Measurements from ENCODE around the gene POFUT2.

The POFUT2 gene

DNA sequence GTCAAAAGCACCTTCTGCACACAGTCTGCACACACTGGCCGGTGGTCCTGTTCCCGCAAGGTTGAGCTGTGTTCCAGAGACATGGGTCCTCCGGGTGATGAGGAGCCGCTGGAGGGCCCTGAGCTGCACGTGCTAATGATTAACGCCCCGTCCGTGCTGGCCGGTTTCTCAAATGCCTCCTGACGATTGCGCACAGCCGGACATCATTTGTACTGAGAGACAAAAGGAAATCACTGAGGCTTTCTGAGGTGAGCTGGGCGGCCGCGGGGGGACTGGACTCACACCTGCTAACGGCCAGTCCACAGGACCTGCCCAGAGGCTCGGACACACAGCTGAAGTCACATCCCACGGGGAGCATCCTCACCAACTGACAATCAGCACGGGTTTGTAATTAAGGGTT, 29.2 kb downstream of the POFUT2 start:
- no CpG with 5 or more reads among the region's 19 CpGs for WGBS (ENCODE audit: extremely low coverage, insufficient coverage, low lambda C conversion rate)
- Histone ChIP-seq H4K8ac (ENCODE audit: low read depth, low read length) (no peak overlapping the region), H3K4me2 (ENCODE audit: low read length) (no peak overlapping the region), H3K36me3 (ENCODE audit: control insufficient read depth, insufficient read depth, low read length) (peaks cover under 1% of the 10 kb centered on the region), H2BK15ac (replicated peaks; ENCODE audit: low read depth) (no peak overlapping the region), H2BK120ac (ENCODE audit: low read depth, low read length) (no peak overlapping the region), H4K5ac (ENCODE audit: low read length) (no peak overlapping the region), H2BK5ac (ENCODE audit: low read length) (no peak overlapping the region), H3K79me1 (ENCODE audit: low read length) (no peaks in the 10 kb centered on the region), H3K4me3 (ENCODE audit: low read length) (no peak overlapping the region), H3K18ac (ENCODE audit: low read length) (no peak overlapping the region), H3K4ac (ENCODE audit: low read depth, low read length) (no peak overlapping the region), H3K23ac (ENCODE audit: low read length) (no peak overlapping the region), H2AK5ac (ENCODE audit: low read length) (no peak overlapping the region), H3K56ac (ENCODE audit: low read length) (no peak overlapping the region), H3K9ac (ENCODE audit: low read length) (no peak overlapping the region), H3K4me1 (ENCODE audit: control insufficient read depth, low read depth, low read length) (no peaks in the 10 kb centered on the region), H3K79me2 (ENCODE audit: control insufficient read depth, insufficient read depth, low read length) (no peaks in the 10 kb centered on the region), H3K27me3 (ENCODE audit: insufficient read depth, low read length, poor library complexity) (no peaks in the 10 kb centered on the region), H3K27ac (ENCODE audit: low read depth, low read length) (no peak overlapping the region)
- no peak for DNase-seq

DNA sequence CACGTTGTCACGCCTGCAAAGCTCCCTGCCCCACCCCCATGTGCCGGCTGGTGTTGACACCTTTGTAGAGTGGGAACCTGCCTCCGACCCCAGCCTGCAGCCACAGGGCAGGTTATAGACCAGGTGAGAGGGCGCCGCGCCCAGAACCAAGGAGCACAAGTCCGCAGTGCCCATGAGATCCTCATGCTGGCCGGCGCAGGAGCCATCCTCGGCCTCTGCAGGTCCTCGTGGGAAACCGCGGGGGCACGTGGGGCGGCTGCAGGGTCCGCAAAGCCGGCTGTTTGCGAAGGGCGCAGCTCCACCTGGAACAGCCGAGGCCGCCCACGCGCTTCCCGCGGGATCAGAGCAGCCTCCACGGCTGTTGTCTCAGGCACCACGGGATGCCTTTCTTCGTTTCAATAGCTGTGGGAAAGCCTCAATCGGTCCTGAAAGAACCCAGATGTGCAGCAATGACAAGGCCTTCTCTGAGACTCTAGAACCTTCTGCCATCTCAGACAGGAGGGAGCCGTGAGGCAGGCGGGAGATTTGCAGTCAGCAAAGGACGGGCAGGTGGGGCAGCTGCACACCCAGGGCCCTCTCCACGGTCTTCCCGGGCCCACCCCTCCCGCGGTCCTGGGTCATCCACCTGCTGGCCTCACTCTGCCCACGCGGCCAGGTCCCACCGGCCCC, 29.9 kb downstream of the POFUT2 start:
- H3K36me3 ChIP-seq (ENCODE audit: control insufficient read depth, insufficient read depth, low read length): no peaks in the 10 kb centered on the region
- DNase-seq: no peak
- H4K8ac ChIP-seq (ENCODE audit: low read depth, low read length): no peak overlapping the region
- no peak overlapping the region for H3K56ac ChIP-seq (ENCODE audit: low read length)
- no peaks in the 10 kb centered on the region for H3K79me1 ChIP-seq (ENCODE audit: low read length)
- H3K4me3 ChIP-seq (ENCODE audit: low read length): no peak overlapping the region
- no peak overlapping the region for H3K23ac ChIP-seq (ENCODE audit: low read length)
- H3K27me3 ChIP-seq (ENCODE audit: insufficient read depth, low read length, poor library complexity): no peaks in the 10 kb centered on the region
- H3K4me2 ChIP-seq (ENCODE audit: low read length): no peak overlapping the region
- H3K4me1 ChIP-seq (ENCODE audit: control insufficient read depth, low read depth, low read length): no peaks in the 10 kb centered on the region
- H2BK15ac ChIP-seq (replicated peaks; ENCODE audit: low read depth): no peak overlapping the region
- no peak overlapping the region for H3K9ac ChIP-seq (ENCODE audit: low read length)
- H3K27ac ChIP-seq (ENCODE audit: low read depth, low read length): no peak overlapping the region
- H2BK120ac ChIP-seq (ENCODE audit: low read depth, low read length): no peak overlapping the region
- H4K5ac ChIP-seq (ENCODE audit: low read length): no peak overlapping the region
- no peak overlapping the region for H2BK5ac ChIP-seq (ENCODE audit: low read length)
- no CpG with 5 or more reads among the region's 40 CpGs for WGBS (ENCODE audit: extremely low coverage, insufficient coverage, low lambda C conversion rate)
- H3K4ac ChIP-seq (ENCODE audit: low read depth, low read length): no peak overlapping the region
- no peaks in the 10 kb centered on the region for H3K79me2 ChIP-seq (ENCODE audit: control insufficient read depth, insufficient read depth, low read length)
- no peak overlapping the region for H3K18ac ChIP-seq (ENCODE audit: low read length)
- H2AK5ac ChIP-seq (ENCODE audit: low read length): no peak overlapping the region

DNA sequence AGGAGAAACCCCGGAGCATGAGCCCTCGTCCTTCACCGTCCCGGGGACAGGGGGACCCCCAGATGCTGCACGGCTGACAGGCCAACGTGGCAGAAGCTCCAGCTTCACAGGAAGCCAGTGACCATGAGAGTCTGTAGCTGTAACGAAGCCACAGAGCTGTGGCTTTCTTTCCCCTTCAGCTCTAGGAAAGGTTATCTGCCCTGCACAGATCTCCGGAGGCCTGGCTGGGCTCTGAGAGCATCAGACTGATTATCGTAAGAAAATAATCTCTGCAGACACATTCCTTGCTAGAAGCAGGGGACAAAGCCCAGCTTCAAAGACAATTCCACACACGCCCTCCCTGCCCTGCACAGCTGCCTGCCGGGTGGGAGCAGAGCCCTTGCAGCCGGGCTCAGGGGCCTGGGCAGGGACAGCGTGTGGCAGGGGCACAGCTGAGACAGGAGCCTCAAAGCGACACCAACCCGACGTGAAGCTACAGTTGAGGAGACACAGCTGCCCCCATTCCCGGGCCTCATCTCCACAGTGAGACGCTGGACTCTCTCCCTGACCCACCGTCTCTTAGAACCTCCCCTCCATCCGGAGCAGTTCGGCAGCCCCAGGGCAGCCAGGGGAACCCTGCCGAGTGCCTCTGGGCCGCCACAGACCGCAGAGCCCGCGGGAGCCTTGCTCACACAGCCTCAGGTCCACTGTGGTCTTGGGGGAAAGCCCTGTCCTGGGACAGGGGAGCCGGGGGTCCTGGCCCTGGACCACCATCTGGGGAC, 30.6 kb downstream of the POFUT2 start:
- Histone ChIP-seq H3K4ac (ENCODE audit: low read depth, low read length) (no peak overlapping the region), H3K79me2 (ENCODE audit: control insufficient read depth, insufficient read depth, low read length) (no peaks in the 10 kb centered on the region), H3K27ac (ENCODE audit: low read depth, low read length) (no peak overlapping the region), H3K79me1 (ENCODE audit: low read length) (no peaks in the 10 kb centered on the region), H4K8ac (ENCODE audit: low read depth, low read length) (no peak overlapping the region), H3K9ac (ENCODE audit: low read length) (no peak overlapping the region), H2AK5ac (ENCODE audit: low read length) (no peak overlapping the region), H3K23ac (ENCODE audit: low read length) (no peak overlapping the region), H3K27me3 (ENCODE audit: insufficient read depth, low read length, poor library complexity) (no peaks in the 10 kb centered on the region), H2BK120ac (ENCODE audit: low read depth, low read length) (no peak overlapping the region), H2BK5ac (ENCODE audit: low read length) (no peak overlapping the region), H3K36me3 (ENCODE audit: control insufficient read depth, insufficient read depth, low read length) (no peaks in the 10 kb centered on the region), H2BK15ac (replicated peaks; ENCODE audit: low read depth) (no peak overlapping the region), H3K56ac (ENCODE audit: low read length) (no peak overlapping the region), H4K5ac (ENCODE audit: low read length) (no peak overlapping the region), H3K4me3 (ENCODE audit: low read length) (no peak overlapping the region), H3K4me1 (ENCODE audit: control insufficient read depth, low read depth, low read length) (no peaks in the 10 kb centered on the region), H3K4me2 (ENCODE audit: low read length) (no peak overlapping the region), H3K18ac (ENCODE audit: low read length) (no peak overlapping the region)
- no CpG with 5 or more reads among the region's 27 CpGs for WGBS (ENCODE audit: extremely low coverage, insufficient coverage, low lambda C conversion rate)
- no peak for DNase-seq

DNA sequence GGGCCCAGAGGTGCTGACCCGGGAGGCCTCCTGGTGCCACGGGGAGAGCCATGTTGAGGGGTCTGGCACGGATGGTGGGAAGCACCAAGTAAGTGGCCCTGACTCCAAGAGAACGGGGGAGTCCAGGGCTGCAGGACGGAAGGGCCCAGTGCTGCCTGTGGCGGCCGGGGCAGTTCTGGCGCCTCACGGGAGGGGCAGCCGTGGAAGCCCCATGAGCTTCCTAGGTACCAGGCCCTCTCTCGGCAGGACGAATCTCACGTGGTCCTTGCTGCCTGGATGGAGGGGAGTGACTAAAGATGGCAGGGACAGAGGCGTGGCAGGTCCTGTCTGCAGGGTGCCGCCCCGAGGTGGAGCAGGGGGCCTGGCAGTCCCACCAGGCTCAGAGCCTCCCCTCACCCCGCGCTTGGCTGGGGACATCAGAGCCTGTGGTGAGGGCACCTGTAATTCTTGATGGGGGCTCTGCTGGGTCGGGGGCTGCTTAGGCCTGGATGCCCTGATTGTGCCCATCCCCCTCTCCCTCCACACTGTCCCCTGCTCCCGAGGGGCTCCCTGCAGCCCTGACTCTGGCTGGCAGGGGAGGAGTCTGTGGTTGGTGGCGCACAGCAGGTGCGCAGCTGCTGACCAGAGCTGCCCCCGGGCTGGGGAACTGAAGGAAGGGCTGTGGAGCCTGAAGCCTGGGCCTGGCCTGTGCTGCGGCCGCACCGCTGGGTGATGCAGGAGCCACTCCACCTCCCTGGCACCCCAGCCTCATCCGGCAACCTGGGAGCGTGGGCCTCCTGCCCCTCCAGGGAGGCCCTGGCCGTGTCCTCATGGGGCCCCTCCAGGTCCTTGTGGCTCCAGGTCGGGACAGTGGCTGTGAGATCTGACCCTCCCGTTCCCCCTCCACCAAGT, 31.4 kb downstream of the POFUT2 start:
- Histone ChIP-seq H2BK120ac (ENCODE audit: low read depth, low read length) (no peak overlapping the region), H3K27ac (ENCODE audit: low read depth, low read length) (no peak overlapping the region)
- no CpG with 5 or more reads among the region's 31 CpGs for WGBS (ENCODE audit: extremely low coverage, insufficient coverage, low lambda C conversion rate)

DNA sequence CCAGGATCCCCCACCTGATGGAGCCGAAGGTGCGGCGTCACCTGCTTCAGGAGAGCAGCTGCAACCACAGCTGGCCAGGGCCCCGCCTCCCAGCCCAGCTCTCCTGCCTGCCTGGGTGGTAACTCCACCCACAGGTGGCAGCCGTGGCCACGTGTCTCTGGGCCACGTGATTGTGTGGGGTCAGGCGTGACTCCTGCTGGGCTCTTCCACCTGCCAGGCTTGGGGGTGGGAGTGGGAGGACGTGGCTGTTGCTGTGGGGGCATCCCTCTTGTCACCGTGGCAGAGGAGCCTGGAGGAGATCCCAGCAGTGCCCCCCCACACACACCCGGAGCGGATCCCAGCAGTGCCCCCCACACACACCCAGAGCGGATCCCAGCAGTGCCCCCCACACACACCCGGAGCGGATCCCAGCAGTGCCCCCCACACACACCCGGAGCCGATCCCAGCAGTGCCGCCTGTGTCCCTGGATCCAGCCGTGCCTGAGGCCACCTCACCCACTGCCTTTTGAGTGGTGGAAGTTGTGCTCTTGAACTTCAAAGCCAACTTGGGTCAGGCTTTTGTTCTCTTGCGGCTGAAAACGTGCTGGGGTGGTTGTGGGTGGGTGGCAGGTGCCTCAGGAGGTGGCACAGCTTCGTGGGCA, 32.2 kb downstream of the POFUT2 start:
- H3K4ac ChIP-seq (ENCODE audit: low read depth, low read length): no peak overlapping the region
- H3K4me1 ChIP-seq (ENCODE audit: control insufficient read depth, low read depth, low read length): no peaks in the 10 kb centered on the region
- WGBS (ENCODE audit: extremely low coverage, insufficient coverage, low lambda C conversion rate): no CpG with 5 or more reads among the region's 22 CpGs
- no peak overlapping the region for H3K4me2 ChIP-seq (ENCODE audit: low read length)
- no peaks in the 10 kb centered on the region for H3K36me3 ChIP-seq (ENCODE audit: control insufficient read depth, insufficient read depth, low read length)
- H2AK5ac ChIP-seq (ENCODE audit: low read length): no peak overlapping the region
- no peak overlapping the region for H4K5ac ChIP-seq (ENCODE audit: low read length)
- no peak overlapping the region for H3K23ac ChIP-seq (ENCODE audit: low read length)
- no peak overlapping the region for H4K8ac ChIP-seq (ENCODE audit: low read depth, low read length)
- no peak overlapping the region for H3K27ac ChIP-seq (ENCODE audit: low read depth, low read length)
- H2BK15ac ChIP-seq (replicated peaks; ENCODE audit: low read depth): no peak overlapping the region
- H2BK120ac ChIP-seq (ENCODE audit: low read depth, low read length): no peak overlapping the region
- no peak overlapping the region for H3K4me3 ChIP-seq (ENCODE audit: low read length)
- H3K9ac ChIP-seq (ENCODE audit: low read length): no peak overlapping the region
- H3K27me3 ChIP-seq (ENCODE audit: insufficient read depth, low read length, poor library complexity): no peaks in the 10 kb centered on the region
- no peak overlapping the region for H2BK5ac ChIP-seq (ENCODE audit: low read length)
- H3K56ac ChIP-seq (ENCODE audit: low read length): no peak overlapping the region
- no peaks in the 10 kb centered on the region for H3K79me1 ChIP-seq (ENCODE audit: low read length)
- no peak for DNase-seq
- no peak overlapping the region for H3K18ac ChIP-seq (ENCODE audit: low read length)
- no peaks in the 10 kb centered on the region for H3K79me2 ChIP-seq (ENCODE audit: control insufficient read depth, insufficient read depth, low read length)

More for the DNA sequence above, 31.4 kb downstream of the POFUT2 start:
- no peak overlapping the region for H3K4me2 ChIP-seq (ENCODE audit: low read length)
- H3K4me3 ChIP-seq (ENCODE audit: low read length): no peak overlapping the region
- H3K9ac ChIP-seq (ENCODE audit: low read length): no peak overlapping the region
- no peak overlapping the region for H2AK5ac ChIP-seq (ENCODE audit: low read length)
- H3K4me1 ChIP-seq (ENCODE audit: control insufficient read depth, low read depth, low read length): no peaks in the 10 kb centered on the region
- no peak overlapping the region for H3K23ac ChIP-seq (ENCODE audit: low read length)
- no peaks in the 10 kb centered on the region for H3K27me3 ChIP-seq (ENCODE audit: insufficient read depth, low read length, poor library complexity)
- no peak overlapping the region for H3K18ac ChIP-seq (ENCODE audit: low read length)
- H3K79me1 ChIP-seq (ENCODE audit: low read length): no peaks in the 10 kb centered on the region
- H4K5ac ChIP-seq (ENCODE audit: low read length): no peak overlapping the region
- DNase-seq: no peak
- H3K79me2 ChIP-seq (ENCODE audit: control insufficient read depth, insufficient read depth, low read length): no peaks in the 10 kb centered on the region
- no peak overlapping the region for H3K56ac ChIP-seq (ENCODE audit: low read length)
- no peak overlapping the region for H2BK15ac ChIP-seq (replicated peaks; ENCODE audit: low read depth)
- no peak overlapping the region for H4K8ac ChIP-seq (ENCODE audit: low read depth, low read length)
- no peak overlapping the region for H2BK5ac ChIP-seq (ENCODE audit: low read length)
- H3K36me3 ChIP-seq (ENCODE audit: control insufficient read depth, insufficient read depth, low read length): no peaks in the 10 kb centered on the region
- no peak overlapping the region for H3K4ac ChIP-seq (ENCODE audit: low read depth, low read length)

Data from mesendoderm (in vitro differentiated cells).